Measurements from ENCODE around the gene GYPB.
"Not testable (repeated sequence)": the region's sequence is repeated elsewhere in the genome, so short reads cannot be mapped to it uniquely, and the experiment has no call there.

DNA sequence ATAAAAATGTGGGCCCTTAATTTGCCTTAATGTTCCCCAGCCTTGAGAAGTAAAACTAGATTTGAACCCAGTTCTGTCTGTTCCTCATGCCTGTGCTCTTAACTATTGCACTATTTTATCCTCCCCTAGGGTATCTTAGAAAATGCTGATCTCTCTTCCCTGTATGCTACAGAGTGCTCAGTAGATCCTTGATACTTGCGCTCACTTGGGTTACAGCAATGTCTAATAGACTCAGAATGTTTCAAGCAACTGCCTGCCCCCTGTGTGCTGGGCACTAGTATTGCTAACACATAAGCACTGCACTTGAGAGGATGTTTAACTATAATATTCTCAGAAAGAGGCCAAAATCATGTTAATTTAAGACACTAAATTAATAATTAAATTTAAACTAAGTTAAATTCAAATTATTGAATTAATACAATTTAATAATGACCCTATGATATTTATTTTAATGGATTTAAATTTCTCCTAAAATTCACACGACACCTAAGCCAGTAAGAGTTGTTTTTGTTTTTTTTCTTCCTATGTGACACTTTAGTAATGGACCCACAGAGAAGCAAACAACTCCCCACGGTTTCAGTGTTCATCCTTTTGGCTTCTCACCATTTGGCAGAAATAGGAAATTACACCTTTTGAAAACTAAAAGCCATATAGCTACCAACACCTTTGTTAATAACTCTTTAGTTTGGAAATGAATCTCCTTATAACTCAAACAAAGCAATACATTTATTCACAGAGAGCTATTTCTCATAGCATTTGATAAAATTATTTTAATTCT lies 768 bp downstream of the GYPB start:
- TF ChIP-seq, protein P1, sequence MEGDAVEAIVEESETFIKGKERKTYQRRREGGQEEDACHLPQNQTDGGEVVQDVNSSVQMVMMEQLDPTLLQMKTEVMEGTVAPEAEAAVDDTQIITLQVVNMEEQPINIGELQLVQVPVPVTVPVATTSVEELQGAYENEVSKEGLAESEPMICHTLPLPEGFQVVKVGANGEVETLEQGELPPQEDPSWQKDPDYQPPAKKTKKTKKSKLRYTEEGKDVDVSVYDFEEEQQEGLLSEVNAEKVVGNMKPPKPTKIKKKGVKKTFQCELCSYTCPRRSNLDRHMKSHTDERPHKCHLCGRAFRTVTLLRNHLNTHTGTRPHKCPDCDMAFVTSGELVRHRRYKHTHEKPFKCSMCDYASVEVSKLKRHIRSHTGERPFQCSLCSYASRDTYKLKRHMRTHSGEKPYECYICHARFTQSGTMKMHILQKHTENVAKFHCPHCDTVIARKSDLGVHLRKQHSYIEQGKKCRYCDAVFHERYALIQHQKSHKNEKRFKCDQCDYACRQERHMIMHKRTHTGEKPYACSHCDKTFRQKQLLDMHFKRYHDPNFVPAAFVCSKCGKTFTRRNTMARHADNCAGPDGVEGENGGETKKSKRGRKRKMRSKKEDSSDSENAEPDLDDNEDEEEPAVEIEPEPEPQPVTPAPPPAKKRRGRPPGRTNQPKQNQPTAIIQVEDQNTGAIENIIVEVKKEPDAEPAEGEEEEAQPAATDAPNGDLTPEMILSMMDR (IDR thresholded peaks at IDR 0.05): not testable (repeated sequence)
- TF ChIP-seq POLR2A, POLR2AphosphoS5 (IDR thresholded peaks at IDR 0.05): not testable (repeated sequence)
